ENCODE results near the gene SNAP47.

DNA sequence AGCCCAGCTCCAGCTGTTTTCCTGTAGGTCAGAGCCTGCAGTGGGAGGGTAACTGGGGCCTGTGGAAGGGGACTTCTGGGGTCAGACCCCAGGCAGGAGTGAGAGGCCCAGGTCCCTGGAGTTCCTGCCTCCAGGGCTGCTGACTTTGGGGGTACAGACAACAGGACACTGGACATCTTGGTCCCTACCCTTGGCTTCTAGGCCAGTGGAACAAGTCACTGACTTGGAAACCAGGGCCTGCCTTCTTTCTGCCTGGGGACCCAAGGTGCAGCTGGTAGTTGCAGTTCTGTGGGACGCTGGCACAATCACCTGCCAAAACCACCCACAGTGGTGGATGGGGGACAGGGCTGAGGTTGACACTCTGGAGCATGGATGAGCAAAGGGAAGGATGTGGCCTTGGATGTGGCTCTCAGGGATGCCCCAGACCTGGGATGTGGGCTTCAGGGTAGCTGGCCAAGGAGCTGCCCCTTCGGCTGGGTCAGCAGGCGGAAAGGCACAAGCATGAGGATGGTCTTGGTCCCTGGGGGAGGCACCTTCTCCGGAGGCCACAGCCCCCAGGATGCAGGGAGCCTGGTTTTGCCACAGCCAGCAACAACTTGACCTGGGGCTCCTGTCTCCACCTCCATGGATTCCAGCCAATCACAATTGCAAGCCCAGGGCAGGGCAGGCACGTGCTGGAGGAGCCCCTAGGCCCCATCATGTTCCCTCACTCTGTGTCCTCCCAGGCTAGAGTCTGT is 5.9 kb upstream of the SNAP47 start:
- TF ChIP-seq CTCF (IDR thresholded peaks at IDR 0.05), result no peak
- TF ChIP-seq POLR2A (IDR thresholded peaks at IDR 0.05), result no peak

Data from esophagus squamous epithelium (tissue), 4 donors.